Transverse colon (tissue), 4 donors: ENCODE results near the gene SOS1. TPM values are rescaled to one million over a fixed set of nuclear protein-coding genes. Genes with fewer than 3 reads are reported as not detected.

Experiments used
- DNase-seq: peaks from one replicate; pipeline ENCODE4 v3.0.0-alpha.2; 2019
- H3K27ac ChIP-seq, 4 donors: fragments of 200-600 bp; sonication (generic); 2 replicates each; pipeline ENCODE4 v1.5.1; 2016 to 2018; ENCODE audit warnings: inconsistent platforms in 4 of 4
- H3K27me3 ChIP-seq: fragments of 200-600 bp; sonication (generic); 2 replicates; pipeline ENCODE4 v1.5.1; 2017; ENCODE audit warnings: inconsistent platforms
- H3K36me3 ChIP-seq, 4 donors: fragments of 200-600 bp; sonication (generic); 2 replicates each; pipeline ENCODE4 v1.5.1; 2017 to 2019; ENCODE audit warnings: inconsistent platforms in 4 of 4
- H3K4me1 ChIP-seq, 4 donors: fragments of 200-600 bp; sonication (generic); 2 replicates each; pipeline ENCODE4 v1.5.1; 2017 to 2020; ENCODE audit warnings: inconsistent platforms in 4 of 4
- H3K4me3 ChIP-seq, 4 donors: fragments of 200-600 bp; sonication (generic); 1 replicate in 1 of 4; 2 replicates in 3 of 4; pipeline versions ENCODE4 v1.5.1 to v1.6.1; 2017 to 2019; ENCODE audit warnings: inconsistent platforms in 4 of 4
- H3K9me3 ChIP-seq, 2 donors: fragments of 200-600 bp; sonication (generic); 2 replicates each; pipeline ENCODE4 v1.5.1; 2017 to 2019; ENCODE audit warnings: inconsistent platforms in 2 of 2
- EP300 ChIP-seq: sonication (generic); formaldehyde crosslinking; IDR thresholded peaks from one replicate; pipeline ENCODE4 v1.6.1; 2017; ENCODE audit warnings: antibody characterized with exemption, low read depth
- POLR2A ChIP-seq: fragments of 450-650 bp; IDR thresholded peaks from one replicate; pipeline ENCODE4 v1.6.1; 2016; ENCODE audit warnings: antibody characterized with exemption, mild to moderate bottlenecking, moderate library complexity
- POLR2AphosphoS5 ChIP-seq, 3 donors: sonication (generic); formaldehyde crosslinking; IDR thresholded peaks; one replicate each; pipeline ENCODE4 v1.6.1; 2016; ENCODE audit warnings: antibody characterized with exemption in 3 of 3
- WGBS, 2 donors: methylation state at CpG; one replicate each; pipeline ENCODE4 v1.1.5; 2018; ENCODE audit warnings: low coverage in 1 of 2; 5-methylcytosine and 5-hydroxymethylcytosine counted together
- in situ Hi-C, 4 donors: fragments of 200-750 bp; cut with MboI; loops; one replicate each; pipeline versions ENCODE4 v1.15.0 to v1.15.1; 2017; ENCODE audit warnings: low sequenced_read_pairs in 3 of 4, low pct_ligation_motif_present in 1 of 4, low pct_unique_long_range_greater_than_20kb in 1 of 4
- intact Hi-C: fragments of 100-400 bp; cut with DNase I; formaldehyde crosslinking; loops from one replicate; pipeline ENCODE4 v1.15.1; 2023; ENCODE audit warnings: low total_unique reads
- total RNA-seq, 4 donors: library from RNA; depleted of rRNA; stranded (reverse); fragments of >200 nt; gene quantifications; one replicate each; pipeline ENCODE4 v1.1.0, GENCODE V29; 2016
- TF ChIP-seq, protein P1 (sequence below), 5 experiments: fragments of 200-600 bp in 3 of 5; fragments of 450-650 bp in 2 of 5; sonication (generic) in 3 of 5; IDR thresholded peaks; 1 replicate in 2 of 5; 2 replicates in 3 of 5; pipeline ENCODE4 v1.5.1; 2016 to 2017; ENCODE audit warnings: antibody characterized with exemption in 5 of 5, inconsistent platforms in 3 of 5, mild to moderate bottlenecking in 2 of 5, moderate library complexity in 1 of 5

Gene SOS1
- total RNA-seq, 4 donors from 2014 or later, result 13.9 to 43.8 (median 23.0) TPM

DNA sequence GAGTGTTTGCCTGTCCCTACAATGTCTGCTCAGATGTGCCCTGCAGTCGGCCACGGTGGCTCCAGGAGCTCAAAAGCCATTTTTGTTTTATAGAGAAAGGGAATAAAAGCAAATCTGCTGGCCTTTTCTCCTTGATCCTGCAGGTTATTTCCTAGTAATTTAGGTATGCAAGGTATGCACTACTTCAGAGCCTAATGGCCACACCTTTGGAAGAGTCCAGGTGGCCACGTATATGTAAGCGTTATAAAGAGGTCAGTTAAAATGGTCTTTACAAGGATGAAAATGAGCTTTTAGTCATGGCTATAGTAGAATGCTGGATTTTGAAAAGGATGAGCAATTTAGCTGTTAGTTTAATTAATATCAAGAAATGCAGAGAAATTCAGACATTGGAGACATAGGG lies 149.5 kb downstream of the SOS1 start:
- Histone ChIP-seq H3K4me1 (no peaks in the 10 kb centered on the region), H3K4me3 (no peak overlapping the region), H3K36me3 (no peaks in the 10 kb centered on the region), H3K27me3 (no peaks in the 10 kb centered on the region), H3K27ac (no peak overlapping the region), H3K9me3 (no peaks in the 10 kb centered on the region)
- WGBS, 2 donors, result 92% methylated on average over 4 of the region's 4 CpGs; no CpG with 5 or more reads in 1 of the 2 donors
- DNase-seq, result no peak
- in situ Hi-C loops (no loop called here), intact Hi-C loops (no loop called here)
- TF ChIP-seq, protein P1, sequence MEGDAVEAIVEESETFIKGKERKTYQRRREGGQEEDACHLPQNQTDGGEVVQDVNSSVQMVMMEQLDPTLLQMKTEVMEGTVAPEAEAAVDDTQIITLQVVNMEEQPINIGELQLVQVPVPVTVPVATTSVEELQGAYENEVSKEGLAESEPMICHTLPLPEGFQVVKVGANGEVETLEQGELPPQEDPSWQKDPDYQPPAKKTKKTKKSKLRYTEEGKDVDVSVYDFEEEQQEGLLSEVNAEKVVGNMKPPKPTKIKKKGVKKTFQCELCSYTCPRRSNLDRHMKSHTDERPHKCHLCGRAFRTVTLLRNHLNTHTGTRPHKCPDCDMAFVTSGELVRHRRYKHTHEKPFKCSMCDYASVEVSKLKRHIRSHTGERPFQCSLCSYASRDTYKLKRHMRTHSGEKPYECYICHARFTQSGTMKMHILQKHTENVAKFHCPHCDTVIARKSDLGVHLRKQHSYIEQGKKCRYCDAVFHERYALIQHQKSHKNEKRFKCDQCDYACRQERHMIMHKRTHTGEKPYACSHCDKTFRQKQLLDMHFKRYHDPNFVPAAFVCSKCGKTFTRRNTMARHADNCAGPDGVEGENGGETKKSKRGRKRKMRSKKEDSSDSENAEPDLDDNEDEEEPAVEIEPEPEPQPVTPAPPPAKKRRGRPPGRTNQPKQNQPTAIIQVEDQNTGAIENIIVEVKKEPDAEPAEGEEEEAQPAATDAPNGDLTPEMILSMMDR (IDR thresholded peaks at IDR 0.05), result no peak
- TF ChIP-seq EP300 (no peak), POLR2AphosphoS5 (IDR thresholded peaks at IDR 0.05) (no peak), POLR2A (no peak)

DNA sequence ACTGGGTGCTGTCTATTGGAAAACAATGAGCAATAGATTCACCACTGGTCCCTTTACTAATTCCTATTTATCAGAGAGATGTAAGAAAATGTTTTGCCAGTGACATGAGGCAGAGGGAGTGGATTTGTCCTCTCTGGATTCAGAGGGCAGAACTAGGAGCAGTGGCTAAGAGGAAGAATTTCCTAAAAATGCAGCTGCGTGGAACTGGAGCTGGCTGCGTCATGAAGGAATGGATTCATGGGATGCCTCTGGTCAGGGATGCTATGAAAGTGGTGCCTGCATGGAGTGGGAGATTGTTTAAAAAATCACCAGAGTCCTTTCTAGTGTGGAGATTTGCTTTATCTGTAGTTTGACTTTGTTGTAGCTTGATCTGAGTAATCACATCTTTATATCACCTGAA lies 152.8 kb downstream of the SOS1 start:
- TF ChIP-seq POLR2AphosphoS5 (IDR thresholded peaks at IDR 0.05) (no peak), POLR2A (no peak), EP300 (no peak)
- TF ChIP-seq, protein P1 (IDR thresholded peaks at IDR 0.05), result no peak

DNA sequence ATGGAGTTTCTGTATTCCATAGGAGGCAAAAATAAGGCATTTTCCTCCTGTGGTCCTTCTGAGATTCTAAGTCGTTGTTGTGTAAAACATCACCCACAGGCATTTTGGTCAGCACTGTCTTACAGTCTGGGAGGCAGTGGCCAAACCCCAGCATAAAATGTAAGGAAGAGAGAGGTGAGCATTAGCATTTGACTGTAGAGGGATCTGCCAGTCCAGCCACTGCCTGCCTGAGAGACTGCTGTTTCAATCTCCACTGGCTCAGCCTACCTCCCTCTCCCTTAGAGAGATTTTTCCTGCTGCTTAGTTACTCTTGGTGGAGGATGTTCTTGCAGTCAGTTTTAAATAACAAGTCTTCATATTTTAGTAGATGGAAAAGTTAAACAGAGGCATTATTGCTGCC lies 154.2 kb downstream of the SOS1 start:
- in situ Hi-C loops (no loop called here), intact Hi-C loops (no loop called here)
- 57 to 76% methylated on average over 1 of the region's 1 CpG for WGBS, 2 donors
- TF ChIP-seq EP300, result no peak
- TF ChIP-seq, protein P1 (IDR thresholded peaks at IDR 0.05), result no peak
- TF ChIP-seq POLR2AphosphoS5 (IDR thresholded peaks at IDR 0.05), result no peak
- TF ChIP-seq POLR2A, result no peak
- Histone ChIP-seq H3K27ac (no peak overlapping the region), H3K4me3 (no peak overlapping the region), H3K27me3 (no peaks in the 10 kb centered on the region), H3K9me3 (no peaks in the 10 kb centered on the region), H3K4me1 (no peaks in the 10 kb centered on the region), H3K36me3 (no peaks in the 10 kb centered on the region)
- DNase-seq, result no peak

More for the DNA sequence above, 152.8 kb downstream of the SOS1 start:
- WGBS, 2 donors, result 98 to 100% methylated on average over 1 to 2 of the region's 2 CpGs
- in situ Hi-C loops (no loop called here), intact Hi-C loops (no loop called here)
- no peaks in the 10 kb centered on the region for H3K9me3 ChIP-seq
- no peaks in the 10 kb centered on the region for H3K4me1 ChIP-seq
- H3K36me3 ChIP-seq, result no peaks in the 10 kb centered on the region
- DNase-seq, result no peak
- no peak overlapping the region for H3K4me3 ChIP-seq
- no peaks in the 10 kb centered on the region for H3K27me3 ChIP-seq
- H3K27ac ChIP-seq, result no peak overlapping the region

DNA sequence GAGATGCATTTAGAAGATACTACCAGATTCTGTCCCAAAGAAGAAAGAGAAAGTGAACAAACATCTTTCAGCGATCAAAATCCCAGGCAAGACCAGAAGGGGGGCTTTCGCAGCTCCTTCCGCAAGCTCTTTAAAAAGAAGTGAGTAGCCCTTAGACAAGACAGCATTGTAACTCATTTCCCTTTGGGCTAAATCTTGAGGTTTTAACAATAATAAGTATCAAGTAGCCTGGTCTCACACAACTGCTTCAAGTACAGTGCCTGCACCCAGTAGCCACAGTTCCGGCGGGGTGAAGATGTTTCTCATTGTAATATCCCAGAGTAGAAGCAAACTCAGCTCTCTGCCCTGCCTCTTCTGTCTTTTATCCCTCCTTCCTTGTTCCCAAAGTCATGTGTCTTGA lies 154.8 kb downstream of the SOS1 start:
- in situ Hi-C loops, result no loop called here
- H3K4me1 ChIP-seq, result no peaks in the 10 kb centered on the region
- no peaks in the 10 kb centered on the region for H3K36me3 ChIP-seq
- H3K9me3 ChIP-seq, result no peaks in the 10 kb centered on the region
- no peak overlapping the region for H3K4me3 ChIP-seq
- no peak overlapping the region for H3K27ac ChIP-seq
- no peak for DNase-seq
- intact Hi-C loops, result no loop called here
- 95 to 100% methylated on average over 3 to 5 of the region's 5 CpGs for WGBS, 2 donors
- no peak for TF ChIP-seq POLR2A
- no peak for TF ChIP-seq EP300
- no peak for TF ChIP-seq POLR2AphosphoS5 (IDR thresholded peaks at IDR 0.05)
- TF ChIP-seq, protein P1 (IDR thresholded peaks at IDR 0.05), result no peak
- no peaks in the 10 kb centered on the region for H3K27me3 ChIP-seq
